NCI-H2081 (cell line): Measurements from ENCODE around the gene TRPM2.

Experiments used
- DNase-seq, 2 experiments: peaks; one replicate each; lab custom pipeline; 2025; lab: John Stamatoyannopoulos, UW

Gene TRPM2

DNA sequence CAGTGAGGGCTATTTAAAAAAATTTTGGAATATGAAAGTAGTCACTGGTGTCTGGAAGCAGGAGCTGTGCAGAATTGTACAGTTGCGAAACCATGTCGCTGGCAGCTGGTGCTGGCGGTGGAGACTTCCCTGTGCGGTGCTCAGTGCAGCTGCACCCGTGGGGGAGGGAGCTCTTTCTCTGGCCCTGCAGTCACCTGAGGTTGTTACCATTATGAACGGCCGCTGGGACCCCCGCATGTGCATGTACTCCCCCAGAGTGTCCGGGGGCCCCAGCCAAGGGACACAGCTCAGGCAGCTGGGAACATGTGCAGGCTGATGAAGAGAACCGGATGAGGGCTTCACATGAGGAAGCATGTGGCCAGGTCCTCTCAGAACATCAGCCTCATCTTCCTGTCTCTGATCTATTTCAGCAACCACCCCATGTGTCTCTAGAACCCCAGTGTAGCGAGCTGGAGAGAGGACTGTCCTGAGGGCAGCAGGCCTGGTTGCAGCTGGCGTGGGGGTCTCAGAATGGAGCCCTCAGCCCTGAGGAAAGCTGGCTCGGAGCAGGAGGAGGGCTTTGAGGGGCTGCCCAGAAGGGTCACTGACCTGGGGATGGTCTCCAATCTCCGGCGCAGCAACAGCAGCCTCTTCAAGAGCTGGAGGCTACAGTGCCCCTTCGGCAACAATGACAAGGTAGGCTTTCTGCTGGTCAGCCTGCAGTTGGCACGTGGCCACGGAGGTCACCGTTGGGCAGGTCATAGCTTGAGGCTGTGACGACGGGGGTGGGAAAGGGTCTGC, at the start of gene TRPM2:
TRPM2 (plus strand) TSS at position 431 of the 780 bp plus-strand sequence; CDS start at position 511, 80 bp downstream.
- DNase-seq = no peak

DNA sequence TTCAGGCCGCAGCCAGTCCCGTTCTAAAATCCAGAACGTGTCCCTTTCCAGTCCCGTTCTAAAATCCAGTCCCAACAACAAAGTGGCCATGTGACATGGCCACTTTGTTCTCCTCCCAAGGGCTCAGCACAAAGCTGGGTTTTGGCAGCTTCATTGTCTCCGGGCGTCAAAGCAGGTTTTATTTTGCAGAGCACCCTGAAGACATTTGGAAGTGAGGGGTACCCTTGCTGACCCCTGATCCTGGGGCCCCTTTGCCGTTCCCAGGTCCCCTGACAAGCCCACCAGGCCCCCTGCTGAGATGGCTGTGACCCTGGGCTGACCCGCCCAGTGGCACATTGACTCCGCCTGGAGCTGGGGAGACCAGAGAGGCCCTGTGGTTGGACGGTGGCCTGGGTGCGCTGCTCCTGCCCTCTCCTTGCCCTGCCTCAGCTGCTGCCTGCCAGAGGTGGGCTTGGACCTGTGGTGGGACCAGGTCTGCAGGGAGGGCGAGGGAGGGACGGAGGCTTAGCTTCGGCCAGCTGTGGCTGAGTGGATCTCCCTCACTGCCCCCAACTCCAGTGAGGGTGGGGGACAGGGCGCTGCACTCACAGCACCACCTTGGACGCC, 49.3 kb upstream of the TRPM2 start:
- no peak for DNase-seq

DNA sequence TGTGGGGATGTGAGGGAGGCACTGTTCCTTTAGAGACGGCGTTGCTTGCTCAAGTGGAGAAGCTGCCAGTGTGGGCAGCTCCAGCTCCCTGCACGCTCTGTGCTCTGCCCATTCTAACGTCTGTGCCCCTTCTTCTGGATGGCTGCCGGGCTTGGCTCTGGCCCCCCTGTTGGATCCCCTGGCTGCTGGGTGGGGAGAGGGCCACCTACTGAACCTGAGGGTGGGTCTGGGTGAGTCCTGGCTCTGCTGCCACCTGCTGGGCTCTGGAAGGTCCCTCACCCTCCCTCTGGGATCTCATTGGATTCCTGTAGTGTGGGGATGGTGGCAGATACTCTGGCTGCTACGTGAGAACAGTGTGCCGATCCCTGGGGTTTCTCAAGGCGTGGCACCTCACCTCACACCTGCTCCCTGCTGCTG, 48.5 kb upstream of the TRPM2 start:
- no peak for DNase-seq

DNA sequence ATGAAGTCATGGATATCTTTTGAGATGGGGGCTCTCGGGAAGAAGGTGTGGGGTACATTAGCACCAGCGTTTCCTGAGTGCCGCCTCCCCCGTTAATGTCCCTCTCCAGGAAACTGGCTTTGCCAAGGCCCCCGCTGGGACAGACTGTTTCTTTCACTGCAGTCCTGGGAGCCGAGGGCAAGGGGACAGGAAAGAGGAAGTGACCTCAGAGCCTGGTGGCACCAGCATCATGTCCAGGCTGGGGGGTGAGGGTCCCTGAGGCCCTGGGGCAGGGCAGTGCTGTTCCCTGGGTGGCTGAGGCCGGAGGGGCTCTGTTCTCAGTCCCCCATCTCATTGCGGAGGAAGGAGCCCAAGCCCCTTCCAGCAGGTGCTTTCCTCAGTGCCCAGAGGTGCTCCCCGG, 47.7 kb upstream of the TRPM2 start:
- no peak for DNase-seq

DNA sequence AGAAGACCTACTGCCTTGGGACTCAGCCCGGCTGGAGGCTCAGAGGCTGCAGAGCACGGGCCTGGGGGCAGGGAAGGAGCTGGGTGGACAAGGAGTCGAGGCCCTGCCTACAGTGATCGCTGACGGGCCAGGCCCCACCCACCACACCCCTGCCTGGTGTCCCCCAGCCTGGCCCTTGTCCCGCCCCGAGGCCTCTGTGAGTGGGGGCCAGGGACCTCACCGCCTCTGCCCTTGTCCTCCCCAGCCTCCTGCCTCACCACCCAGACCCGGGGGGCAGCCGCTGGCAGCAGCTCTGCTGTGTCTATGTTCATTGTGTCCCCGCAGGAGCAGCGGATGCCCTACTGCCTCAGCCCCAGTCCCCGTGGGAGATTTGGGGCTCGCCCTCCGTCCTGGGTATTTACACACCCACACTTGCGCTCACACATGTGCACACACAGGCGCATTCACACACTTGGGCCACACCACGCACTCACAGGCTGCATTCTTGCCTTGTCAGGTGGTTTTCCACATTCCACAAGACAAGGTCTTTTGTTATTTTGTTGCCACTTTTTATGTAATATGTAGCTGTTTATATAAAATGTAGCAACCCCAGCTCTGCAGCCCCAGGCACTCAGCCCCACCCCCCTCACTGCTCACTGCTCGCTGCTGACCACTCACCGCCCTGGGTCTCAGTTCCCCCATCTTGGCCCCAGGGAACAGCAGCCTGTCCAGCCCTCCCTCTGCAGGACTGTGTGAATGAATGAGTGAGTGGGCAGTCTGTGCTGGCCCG, 46.3 kb upstream of the TRPM2 start:
- DNase-seq = no peak

DNA sequence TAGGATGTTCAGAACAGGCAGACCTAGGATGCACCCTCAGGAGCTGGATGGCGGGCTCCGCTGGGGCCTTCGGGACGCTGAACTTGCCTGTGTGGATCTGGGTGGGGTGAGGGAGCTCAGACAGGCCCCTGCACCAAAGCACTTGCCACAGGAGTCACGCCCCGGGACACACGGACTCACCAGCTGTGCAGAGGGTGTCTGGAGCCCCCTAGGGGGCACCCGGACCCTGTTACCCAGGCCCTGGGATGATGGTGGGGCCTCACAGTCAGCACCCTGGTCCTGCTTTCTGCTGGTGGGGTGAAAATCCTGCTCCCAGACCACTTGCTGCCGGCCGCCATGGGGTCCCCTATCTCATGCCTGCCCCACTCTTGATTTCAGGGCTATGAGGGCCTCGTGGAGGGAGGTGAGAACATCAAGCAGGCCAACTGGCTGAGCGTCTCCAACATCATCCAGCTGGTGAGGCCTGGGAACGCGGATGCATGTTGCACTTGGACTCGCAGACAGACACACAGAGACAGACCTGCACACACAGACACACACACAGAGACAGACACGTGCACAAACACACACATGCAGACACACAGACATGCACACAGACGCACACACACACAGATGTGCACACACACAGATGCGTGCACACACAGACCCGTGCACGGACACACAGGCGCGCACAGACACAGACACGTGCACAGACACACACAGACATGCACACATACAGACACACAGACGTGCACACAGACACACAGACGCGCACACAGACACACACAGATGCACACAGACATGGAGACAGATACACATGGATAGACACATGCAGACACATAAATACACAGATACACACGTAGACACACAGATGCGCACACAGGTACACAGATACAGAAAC, 42.6 kb upstream of the TRPM2 start:
- no peak for DNase-seq

DNA sequence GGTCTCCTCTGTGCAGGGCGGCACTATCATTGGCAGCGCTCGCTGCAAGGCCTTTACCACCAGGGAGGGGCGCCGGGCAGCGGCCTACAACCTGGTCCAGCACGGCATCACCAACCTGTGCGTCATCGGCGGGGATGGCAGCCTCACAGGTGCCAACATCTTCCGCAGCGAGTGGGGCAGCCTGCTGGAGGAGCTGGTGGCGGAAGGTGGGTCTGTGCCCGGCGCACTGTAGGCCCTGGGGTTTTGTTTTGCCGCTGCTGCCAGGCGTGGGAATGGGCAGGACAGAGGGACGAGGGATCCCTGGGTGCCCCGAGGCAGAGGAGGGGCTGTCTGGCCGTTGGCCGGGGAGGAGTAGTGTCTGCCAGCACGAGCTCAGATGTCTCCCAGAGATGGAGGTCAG, 41.3 kb upstream of the TRPM2 start:
- DNase-seq = no peak

DNA sequence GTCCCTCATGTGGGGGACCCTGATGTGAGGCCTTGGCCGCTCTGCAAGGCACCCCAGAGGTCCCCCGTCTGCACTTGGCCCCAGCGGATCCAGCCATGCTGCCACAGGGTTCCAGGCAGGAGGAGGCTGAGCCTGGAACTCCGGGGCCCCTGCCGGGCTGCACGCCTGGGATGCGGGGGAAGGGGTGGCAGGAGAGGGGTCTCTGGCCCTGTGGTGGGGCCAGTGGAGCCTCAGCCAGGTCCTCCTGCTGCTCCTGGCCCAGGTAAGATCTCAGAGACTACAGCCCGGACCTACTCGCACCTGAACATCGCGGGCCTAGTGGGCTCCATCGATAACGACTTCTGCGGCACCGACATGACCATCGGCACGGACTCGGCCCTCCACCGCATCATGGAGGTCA, 40.7 kb upstream of the TRPM2 start:
- no peak for DNase-seq

DNA sequence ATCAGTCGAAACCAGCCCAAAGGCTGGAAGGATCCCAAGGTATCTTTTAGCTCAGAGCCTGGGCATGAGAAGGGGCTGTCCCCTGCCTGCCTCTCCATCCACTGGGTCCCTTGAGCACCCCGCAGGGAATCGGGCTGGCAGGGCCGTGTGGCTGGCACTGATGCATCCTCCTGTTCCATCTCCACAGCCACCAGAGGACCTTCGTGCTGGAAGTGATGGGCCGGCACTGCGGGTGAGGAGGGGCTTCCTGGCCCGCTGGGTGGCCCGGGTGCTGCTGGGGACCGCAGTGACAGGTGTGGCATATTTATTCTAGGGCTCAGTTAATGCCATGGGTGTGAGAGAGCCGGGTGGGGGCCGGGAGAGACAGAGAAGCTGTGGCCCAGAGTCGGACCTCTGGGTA, 40.0 kb upstream of the TRPM2 start:
- no peak for DNase-seq

DNA sequence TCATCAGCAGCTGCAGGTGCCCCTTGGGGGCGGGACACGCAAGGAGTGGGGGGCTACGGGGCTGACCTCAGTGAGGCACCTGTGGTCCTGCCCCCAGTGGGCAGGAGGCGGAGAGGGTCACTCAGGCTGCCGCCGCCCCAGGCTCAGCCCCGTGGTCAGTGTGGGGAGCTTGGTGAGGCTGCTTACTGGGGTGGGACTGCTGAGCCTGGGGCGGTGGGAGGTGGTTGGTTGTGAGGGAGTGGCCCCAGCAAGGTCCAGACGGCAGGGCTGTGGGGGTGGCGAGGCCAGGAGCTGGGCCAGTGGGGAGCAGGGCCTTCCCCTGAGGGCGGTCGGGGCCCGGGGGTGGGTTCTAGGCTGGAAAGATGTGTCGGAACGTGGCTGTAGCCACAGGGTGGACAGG, 39.3 kb upstream of the TRPM2 start:
- DNase-seq = no peak

DNA sequence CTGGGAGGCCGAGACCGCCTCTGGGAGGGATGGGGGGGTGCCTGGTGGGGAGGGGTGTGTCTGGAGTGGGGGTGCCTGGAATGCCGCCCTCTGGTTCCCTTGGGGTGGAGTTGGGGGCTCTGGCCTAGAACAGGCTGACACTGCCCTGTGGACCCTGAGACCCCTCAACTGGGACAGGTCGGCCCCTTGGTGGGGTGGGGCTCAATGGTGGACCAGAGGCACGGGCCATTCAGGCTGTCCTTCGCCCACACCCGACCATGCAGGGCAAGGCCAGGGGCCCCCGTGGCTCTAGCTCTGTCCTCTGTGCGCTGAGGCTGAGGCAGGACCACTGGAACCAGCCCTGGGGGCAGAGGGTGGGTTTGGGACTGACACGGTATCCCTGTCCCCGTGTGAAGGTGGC, 38.9 kb upstream of the TRPM2 start:
- no peak for DNase-seq

DNA sequence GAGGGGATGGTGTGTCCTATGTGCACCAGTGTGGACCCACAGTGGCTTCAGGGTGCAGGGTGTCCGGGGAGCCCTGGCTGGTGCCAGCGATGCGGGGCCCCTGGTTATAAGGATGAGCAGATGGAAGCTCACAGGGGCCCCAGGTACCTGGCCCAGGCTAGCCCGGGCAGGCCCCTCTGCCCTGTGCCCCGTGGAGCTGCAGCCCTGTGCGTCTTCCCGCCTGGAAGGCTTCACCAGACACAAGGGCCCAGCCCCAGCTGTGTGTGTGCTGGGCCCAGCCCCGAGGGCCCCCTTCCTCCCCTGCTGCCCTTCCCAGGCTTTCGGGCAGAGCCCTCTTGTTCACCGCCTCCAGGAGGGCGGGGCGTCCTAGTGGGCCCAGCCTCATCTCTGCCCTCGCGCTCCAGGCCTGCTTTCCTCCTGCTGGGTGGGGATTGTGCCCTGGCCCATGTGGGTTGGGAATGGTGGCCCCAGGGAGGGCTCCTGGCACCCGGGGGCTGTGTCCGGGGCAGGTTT, 37.7 kb upstream of the TRPM2 start:
- DNase-seq = no peak

DNA sequence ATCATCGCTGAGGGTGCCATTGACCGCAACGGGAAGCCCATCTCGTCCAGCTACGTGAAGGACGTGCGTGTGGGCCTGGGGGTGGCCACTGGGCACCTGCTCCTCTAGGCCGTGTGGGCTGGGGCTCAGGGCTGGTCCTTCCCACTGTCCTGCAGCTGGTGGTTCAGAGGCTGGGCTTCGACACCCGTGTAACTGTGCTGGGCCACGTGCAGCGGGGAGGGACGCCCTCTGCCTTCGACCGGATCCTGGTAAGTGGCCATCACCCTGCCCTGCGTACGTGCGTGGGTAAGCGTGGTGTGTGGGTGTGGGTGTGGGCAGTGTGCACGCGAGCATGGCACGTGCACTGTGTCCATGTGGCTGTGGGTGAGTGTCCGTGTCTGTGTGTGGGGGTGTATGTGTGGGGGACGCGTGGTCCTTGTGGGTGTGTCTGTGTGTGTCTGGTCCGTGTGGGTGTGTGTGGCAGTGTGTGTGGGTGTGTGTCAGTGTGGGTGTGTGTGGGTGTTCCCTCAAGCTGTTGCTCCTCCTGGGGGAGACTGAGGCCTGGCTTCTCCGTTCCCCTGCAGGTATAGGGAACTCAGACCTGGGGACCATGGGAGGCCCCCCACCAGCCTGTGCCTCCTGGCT, 37.0 kb upstream of the TRPM2 start:
- DNase-seq = no peak

DNA sequence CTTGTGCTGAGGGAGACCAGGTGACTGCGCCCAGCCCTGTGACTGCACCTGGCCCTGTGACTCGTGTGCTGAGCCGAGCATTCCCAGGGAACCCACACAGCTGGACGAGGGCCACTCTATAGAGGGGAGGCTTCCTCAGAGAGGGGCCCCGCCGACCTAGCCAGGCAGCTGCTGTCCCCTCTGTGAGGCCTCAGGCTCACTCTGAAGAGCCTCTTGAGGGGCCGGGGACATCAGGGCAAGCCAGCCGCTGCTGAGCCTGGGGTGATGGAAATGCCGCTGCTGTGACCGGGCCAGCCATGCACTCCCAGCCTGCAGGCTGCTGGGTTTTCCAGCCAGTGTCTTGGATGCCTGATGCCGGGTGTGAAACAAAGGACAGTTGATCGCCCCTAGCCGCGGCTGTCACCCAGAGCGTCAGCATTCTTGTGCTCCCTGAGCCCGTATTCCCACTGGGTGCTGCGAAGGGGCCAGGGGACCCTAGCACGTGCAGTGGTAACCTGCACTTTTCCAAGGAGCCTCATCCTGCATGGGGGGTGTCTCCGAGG, 36.1 kb upstream of the TRPM2 start:
- no peak for DNase-seq

DNA sequence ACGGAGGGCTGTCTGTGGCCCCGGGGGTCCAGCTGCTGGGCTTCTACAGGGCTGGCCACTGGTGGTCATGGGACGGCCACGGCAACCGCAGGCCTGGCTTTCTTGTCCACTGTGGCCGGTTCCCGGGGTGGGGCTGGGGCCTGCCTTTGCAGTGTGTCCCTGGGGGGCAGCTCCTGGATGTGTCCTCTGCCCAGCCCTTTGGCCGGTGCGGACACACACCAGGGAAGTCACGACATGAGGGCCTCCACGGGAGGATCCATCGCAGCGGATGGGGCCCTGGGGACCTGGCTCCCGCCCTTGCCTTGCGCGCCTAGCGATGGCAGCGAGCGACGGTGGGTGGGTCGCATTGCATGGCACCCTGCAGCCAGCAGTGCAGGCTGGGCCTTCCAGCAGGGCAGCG, 35.5 kb upstream of the TRPM2 start:
- no peak for DNase-seq

DNA sequence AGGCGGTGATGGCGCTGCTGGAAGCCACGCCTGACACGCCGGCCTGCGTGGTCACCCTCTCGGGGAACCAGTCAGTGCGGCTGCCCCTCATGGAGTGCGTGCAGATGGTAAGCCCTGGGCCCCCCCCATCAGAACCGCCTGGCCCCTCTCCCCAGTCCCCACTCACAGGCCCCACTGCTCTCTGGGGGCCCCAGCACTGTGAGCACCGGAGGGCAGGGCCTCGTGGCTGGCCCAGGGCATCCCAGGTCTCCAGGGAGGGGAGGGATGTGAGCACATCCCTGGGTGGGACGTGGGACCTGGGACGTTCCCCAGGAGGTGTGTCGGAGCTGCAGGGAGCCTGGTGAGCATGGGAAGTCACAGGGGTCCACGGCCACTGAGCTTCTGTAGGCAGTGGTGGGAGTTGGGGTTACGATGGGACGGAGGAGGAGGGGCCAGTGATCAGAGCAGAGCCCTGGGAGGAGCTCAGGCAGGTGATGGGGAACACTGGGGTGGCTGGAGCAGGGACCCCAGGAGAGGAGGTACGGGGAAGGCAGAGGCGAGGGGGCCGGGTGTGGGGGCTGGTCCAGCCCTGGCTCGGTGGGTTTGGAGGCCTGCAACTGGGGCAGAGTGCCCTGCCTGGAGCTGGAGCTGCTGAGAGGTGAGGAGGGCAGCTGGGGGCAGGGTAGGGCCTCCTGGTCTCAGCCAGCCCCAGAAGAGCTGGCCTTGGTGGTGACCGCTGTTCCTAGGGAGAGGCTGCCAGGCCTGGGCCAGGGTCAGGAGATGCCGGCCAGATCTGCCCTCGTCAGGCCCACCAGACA, 34.7 kb upstream of the TRPM2 start:
- DNase-seq = no peak

DNA sequence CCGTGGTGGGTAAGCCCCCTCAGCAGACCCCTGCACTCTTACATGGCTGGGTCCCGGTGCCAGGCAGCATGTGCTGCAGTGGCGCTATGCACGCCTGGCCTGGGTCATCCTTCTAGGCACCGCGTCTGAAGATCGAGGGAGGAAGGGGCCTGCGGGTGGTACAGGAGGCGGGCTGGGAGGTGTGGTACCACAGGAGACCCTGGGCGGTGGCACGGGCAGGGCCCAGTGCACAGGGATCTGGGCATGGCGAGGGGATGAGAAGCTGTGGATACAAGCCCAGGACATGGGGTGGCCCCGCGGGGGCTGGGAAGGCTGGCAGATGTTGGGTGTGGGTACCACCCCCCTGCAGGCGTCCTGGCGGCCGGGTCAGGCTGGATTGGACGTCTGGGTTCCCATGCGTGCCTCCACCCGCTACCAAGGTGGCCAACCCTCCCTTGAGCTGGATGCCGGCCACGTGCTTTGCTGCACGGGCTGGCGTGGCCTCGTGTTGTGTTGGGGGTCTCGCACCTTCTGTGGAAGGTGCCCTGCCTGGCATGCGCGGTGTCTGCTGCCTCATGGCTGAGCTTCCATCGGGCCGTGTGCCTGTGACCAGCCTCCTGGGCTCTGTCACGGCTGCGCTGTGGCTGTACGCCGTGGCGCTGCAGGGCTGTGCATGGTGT, 33.9 kb upstream of the TRPM2 start:
- no peak for DNase-seq

DNA sequence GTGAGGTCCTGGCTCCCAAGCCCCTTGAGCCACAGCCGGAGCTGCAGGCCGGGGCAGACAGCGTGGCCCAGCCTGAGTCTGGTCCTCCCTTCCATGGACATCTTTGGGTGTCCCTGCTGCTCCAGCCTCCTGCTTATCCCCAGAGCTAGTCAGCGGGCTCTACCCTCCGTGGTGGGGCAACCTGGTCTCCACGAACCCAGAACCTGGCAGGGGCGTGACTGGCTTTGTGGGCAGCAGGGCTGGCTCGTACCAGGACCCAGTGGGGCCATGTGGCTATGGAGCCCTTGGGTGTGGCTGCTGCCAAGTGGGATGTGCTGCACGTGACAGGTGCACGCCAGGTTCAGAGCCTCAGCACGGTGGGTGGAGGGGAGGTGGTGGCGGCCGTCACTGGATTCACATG, 32.6 kb upstream of the TRPM2 start:
- DNase-seq = no peak

DNA sequence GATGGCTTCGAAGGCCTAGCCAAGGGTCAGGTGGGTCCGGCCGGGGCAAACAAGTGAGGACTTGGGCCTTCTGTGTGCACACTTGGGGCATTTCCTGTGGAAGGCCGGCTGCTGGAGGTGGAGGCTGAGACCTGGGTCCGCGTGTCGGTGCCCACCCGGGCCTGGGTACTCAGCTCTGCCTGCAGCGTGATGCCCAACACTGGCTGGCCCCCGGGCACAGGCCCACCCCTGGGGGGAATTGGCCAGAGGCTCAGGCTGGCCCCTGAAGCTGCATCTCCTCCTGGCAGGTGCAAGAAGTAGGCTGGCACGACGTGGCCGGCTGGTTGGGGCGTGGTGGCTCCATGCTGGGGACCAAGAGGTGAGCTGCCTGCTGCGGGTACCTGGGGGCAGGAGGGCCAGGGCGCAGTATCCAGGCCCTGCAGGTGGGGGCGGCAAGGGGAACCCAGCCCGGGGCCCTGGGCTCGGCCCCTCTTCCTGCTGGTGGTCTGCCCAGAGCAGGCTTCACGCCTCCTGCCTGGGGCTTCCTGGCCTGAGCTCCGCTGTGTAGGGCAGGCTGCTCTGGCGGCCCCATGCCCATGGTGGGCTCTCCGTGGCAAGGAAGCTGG, 31.5 kb upstream of the TRPM2 start:
- no peak for DNase-seq
